ENCODE data around the gene KAT8. TPM values are rescaled to one million over a fixed set of nuclear protein-coding genes. Genes with fewer than 3 reads are reported as not detected.

The KAT8 gene
- polyA plus RNA-seq, 3 donors: 34.5 to 136 (median 42.0) TPM

DNA sequence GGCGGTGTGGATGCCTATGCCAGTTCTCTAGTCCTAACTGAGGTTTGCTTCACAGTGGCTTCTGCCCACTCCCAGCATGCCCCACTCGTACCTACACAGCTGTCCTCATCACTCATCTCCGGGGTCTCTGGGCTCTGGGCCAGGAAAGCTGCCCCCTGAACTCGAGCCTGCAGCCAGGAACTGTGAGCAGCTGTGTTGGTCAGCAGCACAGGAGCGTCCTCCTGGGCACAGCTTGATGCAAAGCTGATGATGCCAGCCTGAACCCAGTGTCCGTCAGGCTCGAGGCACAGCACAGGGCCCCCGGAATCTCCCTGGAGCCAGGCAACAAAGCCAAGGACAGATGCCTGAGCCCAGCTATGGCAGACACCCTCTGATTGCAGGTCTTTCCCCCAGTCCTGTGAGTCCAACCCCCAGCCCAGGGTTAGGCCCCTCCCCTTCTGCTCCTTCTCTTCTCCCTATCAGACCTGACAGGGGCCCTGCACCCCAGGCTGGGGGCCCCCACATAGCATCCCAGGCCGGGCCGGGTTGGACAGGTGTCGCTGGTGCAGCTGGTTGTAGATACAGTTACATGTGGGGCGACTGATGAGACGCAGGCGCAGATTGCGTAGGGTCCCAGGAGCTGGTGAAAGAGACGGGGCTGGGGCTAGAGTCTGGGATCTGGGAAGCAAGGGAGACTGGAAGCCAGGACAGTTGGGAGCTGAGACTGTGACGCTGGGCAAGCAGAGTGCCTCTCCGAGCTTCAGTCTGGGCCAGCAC is 31.4 kb upstream of the KAT8 start:
- no peak for TF ChIP-seq CTCF (IDR thresholded peaks at IDR 0.05)
- no peak overlapping the region for H3K4me3 Mint-ChIP-seq
- peaks cover 40% of the 10 kb centered on the region for H4K20me1 ChIP-seq (ENCODE audit: insufficient read depth, low read length)
- no peak for DNase-seq
- peaks cover 10% of the 10 kb centered on the region for H3K4me1 Mint-ChIP-seq
- H3K9ac ChIP-seq (ENCODE audit: insufficient read depth, low read length, poor library complexity, severe bottlenecking): no peak overlapping the region
- peak overlapping the region in 2 of 7 donors; percentile 46 to 57 for H3K27ac Mint-ChIP-seq
- no peak overlapping the region for H2AFZ ChIP-seq (ENCODE audit: insufficient read depth, low read depth, low read length, poor library complexity, severe bottlenecking)
- no peak overlapping the region for H3K27ac ChIP-seq (ENCODE audit: low read depth in 1 of 2, low read length in 2 of 2)
- H3K27me3 Mint-ChIP-seq (ENCODE audit: low read depth in 3 of 3): peaks cover 0 to 3% (median 3%) of the 10 kb centered on the region in 3 donors
- peaks cover 36 to 85% of the 10 kb centered on the region in 2 donors for H3K36me3 ChIP-seq (replicated peaks in 1 of 2; ENCODE audit: control insufficient read depth in 1 of 2, insufficient read depth in 2 of 2, low read length in 2 of 2)
- no peak overlapping the region for H3K4me3 ChIP-seq (replicated peaks in 1 of 3; ENCODE audit: low read depth in 2 of 3, low read length in 3 of 3)
- H3K4me2 ChIP-seq (replicated peaks; ENCODE audit: extremely low read depth, low read length, poor library complexity, severe bottlenecking): no peak overlapping the region
- H3K4me1 ChIP-seq (ENCODE audit: control insufficient read depth in 1 of 2, insufficient read depth in 2 of 2, low read length in 2 of 2): peaks cover 0 to 10% of the 10 kb centered on the region in 2 donors
- H3K9me3 ChIP-seq (replicated peaks in 1 of 2; ENCODE audit: control insufficient read depth in 1 of 2, insufficient read depth in 1 of 2, low read length in 2 of 2): no peaks in the 10 kb centered on the region
- intact Hi-C loops (cut with micrococcal nuclease): no loop called here
- peaks cover 36 to 60% of the 10 kb centered on the region in 2 donors for H3K36me3 Mint-ChIP-seq
- WGBS (ENCODE audit: insufficient coverage): 95% methylated on average over 12 of the region's 18 CpGs
- no peaks in the 10 kb centered on the region for H3K27me3 ChIP-seq (ENCODE audit: control insufficient read depth in 2 of 2, insufficient read depth in 2 of 2, low read length in 2 of 2)
- peaks cover 18% of the 10 kb centered on the region for H3K79me2 ChIP-seq (ENCODE audit: insufficient read depth, low read length)
- H3K9me3 Mint-ChIP-seq: no peaks in the 10 kb centered on the region

DNA sequence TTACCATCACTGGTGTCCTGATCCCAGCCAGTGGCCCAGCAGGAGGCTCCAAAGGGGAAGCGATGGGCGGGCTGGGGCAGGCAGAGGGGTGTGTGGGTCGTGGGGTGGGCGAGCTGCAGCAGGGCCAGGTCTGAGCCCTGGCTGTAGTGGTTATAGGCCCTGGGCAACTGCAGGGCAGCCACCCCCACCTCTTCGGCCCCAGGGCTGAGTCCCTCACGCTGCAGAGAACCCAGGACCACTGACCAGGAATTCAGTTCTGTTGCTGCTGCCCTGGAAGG is 30.9 kb upstream of the KAT8 start:
- Mint-ChIP-seq H3K9me3 (no peaks in the 10 kb centered on the region), H3K36me3 (peaks cover 39 to 61% of the 10 kb centered on the region in 2 donors), H3K27me3 (ENCODE audit: low read depth in 3 of 3) (peaks cover 0 to 3% (median 3%) of the 10 kb centered on the region in 3 donors), H3K4me1 (peaks cover 10% of the 10 kb centered on the region), H3K27ac (peak overlapping the region in 2 of 7 donors; percentile 25 to 57), H3K4me3 (no peak overlapping the region)
- Histone ChIP-seq H2AFZ (ENCODE audit: insufficient read depth, low read depth, low read length, poor library complexity, severe bottlenecking) (no peak overlapping the region), H3K4me3 (replicated peaks in 1 of 3; ENCODE audit: low read depth in 2 of 3, low read length in 3 of 3) (no peak overlapping the region), H3K27ac (ENCODE audit: low read depth in 1 of 2, low read length in 2 of 2) (no peak overlapping the region), H3K9ac (ENCODE audit: insufficient read depth, low read length, poor library complexity, severe bottlenecking) (no peak overlapping the region), H4K20me1 (ENCODE audit: insufficient read depth, low read length) (peaks cover 35% of the 10 kb centered on the region), H3K27me3 (ENCODE audit: control insufficient read depth in 2 of 2, insufficient read depth in 2 of 2, low read length in 2 of 2) (no peaks in the 10 kb centered on the region), H3K9me3 (replicated peaks in 1 of 2; ENCODE audit: control insufficient read depth in 1 of 2, insufficient read depth in 1 of 2, low read length in 2 of 2) (no peaks in the 10 kb centered on the region), H3K4me2 (replicated peaks; ENCODE audit: extremely low read depth, low read length, poor library complexity, severe bottlenecking) (no peak overlapping the region), H3K36me3 (replicated peaks in 1 of 2; ENCODE audit: control insufficient read depth in 1 of 2, insufficient read depth in 2 of 2, low read length in 2 of 2) (peaks cover 34 to 83% of the 10 kb centered on the region in 2 donors), H3K4me1 (ENCODE audit: control insufficient read depth in 1 of 2, insufficient read depth in 2 of 2, low read length in 2 of 2) (peaks cover 0 to 5% of the 10 kb centered on the region in 2 donors), H3K79me2 (ENCODE audit: insufficient read depth, low read length) (peaks cover 13% of the 10 kb centered on the region)
- TF ChIP-seq CTCF (IDR thresholded peaks at IDR 0.05): no peak
- 95% methylated on average over 6 of the region's 6 CpGs for WGBS (ENCODE audit: insufficient coverage)
- intact Hi-C loops (cut with micrococcal nuclease): no loop called here
- DNase-seq: no peak
